ENCODE results near the gene ACP2.

The ACP2 gene

DNA sequence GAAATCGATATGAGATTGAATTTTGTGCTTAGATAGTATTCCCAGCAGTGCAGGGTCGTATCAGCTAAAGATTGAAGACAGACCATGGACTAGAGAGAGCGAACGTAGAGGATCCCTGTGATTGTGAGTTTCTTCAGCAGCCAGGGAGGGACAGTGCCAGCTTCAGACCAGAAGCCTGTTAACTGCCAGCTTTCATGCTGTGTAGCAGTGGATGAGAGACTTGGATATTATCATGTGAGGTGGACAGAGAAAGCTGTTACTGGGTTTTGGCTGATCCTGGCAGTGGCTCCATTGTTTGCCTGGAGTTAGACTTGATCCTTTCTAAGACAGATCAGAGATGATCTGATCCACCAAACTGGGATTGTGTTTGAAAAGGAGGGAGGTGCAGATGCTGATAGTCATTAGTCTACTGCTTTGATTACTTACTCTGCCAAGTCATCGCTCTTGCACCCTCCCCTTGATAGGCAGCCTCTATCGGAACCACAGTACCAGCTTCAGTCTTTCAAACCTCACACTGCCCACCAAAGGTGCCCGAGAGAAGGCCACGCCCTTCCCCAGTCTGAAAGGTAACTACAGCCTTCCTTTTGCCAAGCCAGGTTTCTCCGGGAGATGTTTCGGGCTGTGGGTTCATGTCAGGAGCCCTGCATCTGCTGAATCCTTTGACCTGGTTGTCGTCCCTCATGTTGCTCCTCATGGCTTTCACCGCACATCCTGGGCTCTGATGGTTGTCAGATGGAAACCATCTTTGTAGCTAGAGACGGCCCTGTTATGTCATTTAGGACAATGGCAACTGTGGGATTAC, 37.6 kb upstream of the ACP2 start:
- H3K4me3 ChIP-seq (replicated peaks; ENCODE audit: insufficient read depth, low read length) = no peak overlapping the region
- DNase-seq (ENCODE audit: low read depth in 1 of 2, low spot score in 1 of 2) = no peak
- TF ChIP-seq GABPA (IDR thresholded peaks at IDR 0.05; ENCODE audit: low read depth) = no peak
- TF ChIP-seq, protein P1, sequence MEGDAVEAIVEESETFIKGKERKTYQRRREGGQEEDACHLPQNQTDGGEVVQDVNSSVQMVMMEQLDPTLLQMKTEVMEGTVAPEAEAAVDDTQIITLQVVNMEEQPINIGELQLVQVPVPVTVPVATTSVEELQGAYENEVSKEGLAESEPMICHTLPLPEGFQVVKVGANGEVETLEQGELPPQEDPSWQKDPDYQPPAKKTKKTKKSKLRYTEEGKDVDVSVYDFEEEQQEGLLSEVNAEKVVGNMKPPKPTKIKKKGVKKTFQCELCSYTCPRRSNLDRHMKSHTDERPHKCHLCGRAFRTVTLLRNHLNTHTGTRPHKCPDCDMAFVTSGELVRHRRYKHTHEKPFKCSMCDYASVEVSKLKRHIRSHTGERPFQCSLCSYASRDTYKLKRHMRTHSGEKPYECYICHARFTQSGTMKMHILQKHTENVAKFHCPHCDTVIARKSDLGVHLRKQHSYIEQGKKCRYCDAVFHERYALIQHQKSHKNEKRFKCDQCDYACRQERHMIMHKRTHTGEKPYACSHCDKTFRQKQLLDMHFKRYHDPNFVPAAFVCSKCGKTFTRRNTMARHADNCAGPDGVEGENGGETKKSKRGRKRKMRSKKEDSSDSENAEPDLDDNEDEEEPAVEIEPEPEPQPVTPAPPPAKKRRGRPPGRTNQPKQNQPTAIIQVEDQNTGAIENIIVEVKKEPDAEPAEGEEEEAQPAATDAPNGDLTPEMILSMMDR (IDR thresholded peaks at IDR 0.05; ENCODE audit: insufficient read depth, low read length) = no peak
- no peak for TF ChIP-seq SPI1 (IDR thresholded peaks at IDR 0.05; ENCODE audit: borderline replicate concordance, low read depth)
- TF ChIP-seq POLR2AphosphoS5 (IDR thresholded peaks at IDR 0.05; ENCODE audit: low read depth) = no peak
- TF ChIP-seq, protein P2, sequence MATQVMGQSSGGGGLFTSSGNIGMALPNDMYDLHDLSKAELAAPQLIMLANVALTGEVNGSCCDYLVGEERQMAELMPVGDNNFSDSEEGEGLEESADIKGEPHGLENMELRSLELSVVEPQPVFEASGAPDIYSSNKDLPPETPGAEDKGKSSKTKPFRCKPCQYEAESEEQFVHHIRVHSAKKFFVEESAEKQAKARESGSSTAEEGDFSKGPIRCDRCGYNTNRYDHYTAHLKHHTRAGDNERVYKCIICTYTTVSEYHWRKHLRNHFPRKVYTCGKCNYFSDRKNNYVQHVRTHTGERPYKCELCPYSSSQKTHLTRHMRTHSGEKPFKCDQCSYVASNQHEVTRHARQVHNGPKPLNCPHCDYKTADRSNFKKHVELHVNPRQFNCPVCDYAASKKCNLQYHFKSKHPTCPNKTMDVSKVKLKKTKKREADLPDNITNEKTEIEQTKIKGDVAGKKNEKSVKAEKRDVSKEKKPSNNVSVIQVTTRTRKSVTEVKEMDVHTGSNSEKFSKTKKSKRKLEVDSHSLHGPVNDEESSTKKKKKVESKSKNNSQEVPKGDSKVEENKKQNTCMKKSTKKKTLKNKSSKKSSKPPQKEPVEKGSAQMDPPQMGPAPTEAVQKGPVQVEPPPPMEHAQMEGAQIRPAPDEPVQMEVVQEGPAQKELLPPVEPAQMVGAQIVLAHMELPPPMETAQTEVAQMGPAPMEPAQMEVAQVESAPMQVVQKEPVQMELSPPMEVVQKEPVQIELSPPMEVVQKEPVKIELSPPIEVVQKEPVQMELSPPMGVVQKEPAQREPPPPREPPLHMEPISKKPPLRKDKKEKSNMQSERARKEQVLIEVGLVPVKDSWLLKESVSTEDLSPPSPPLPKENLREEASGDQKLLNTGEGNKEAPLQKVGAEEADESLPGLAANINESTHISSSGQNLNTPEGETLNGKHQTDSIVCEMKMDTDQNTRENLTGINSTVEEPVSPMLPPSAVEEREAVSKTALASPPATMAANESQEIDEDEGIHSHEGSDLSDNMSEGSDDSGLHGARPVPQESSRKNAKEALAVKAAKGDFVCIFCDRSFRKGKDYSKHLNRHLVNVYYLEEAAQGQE (IDR thresholded peaks at IDR 0.05; ENCODE audit: insufficient replicate concordance, low read depth) = no peak
- no peak overlapping the region for H3K27ac ChIP-seq (replicated peaks)
- no peaks in the 10 kb centered on the region for H3K27me3 ChIP-seq (ENCODE audit: insufficient read depth, poor library complexity, severe bottlenecking)

DNA sequence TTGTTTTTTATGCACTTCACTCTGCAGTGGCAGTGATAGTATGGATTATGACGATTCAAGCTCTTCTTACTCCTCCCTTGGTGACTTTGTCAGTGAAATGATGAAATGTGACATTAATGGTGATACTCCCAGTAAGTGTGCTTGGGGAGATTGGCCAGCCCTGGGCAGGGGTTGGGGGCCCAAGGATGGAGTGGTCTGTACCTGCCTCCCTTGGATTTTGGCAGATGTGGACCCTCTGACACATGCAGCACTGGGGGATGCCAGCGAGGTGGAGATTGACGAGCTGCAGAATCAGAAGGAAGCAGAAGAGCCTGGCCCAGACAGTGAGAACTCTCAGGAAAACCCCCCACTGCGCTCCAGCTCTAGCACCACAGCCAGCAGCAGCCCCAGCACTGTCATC, 35.5 kb upstream of the ACP2 start:
- no peak overlapping the region for H3K4me3 ChIP-seq (replicated peaks; ENCODE audit: insufficient read depth, low read length)
- TF ChIP-seq, protein P2 (IDR thresholded peaks at IDR 0.05; ENCODE audit: insufficient replicate concordance, low read depth) = no peak
- TF ChIP-seq POLR2AphosphoS5 (IDR thresholded peaks at IDR 0.05; ENCODE audit: low read depth) = no peak
- H3K27me3 ChIP-seq (ENCODE audit: insufficient read depth, poor library complexity, severe bottlenecking) = no peaks in the 10 kb centered on the region
- no peak overlapping the region for H3K27ac ChIP-seq (replicated peaks)
- DNase-seq (ENCODE audit: low read depth in 1 of 2, low spot score in 1 of 2) = no peak

DNA sequence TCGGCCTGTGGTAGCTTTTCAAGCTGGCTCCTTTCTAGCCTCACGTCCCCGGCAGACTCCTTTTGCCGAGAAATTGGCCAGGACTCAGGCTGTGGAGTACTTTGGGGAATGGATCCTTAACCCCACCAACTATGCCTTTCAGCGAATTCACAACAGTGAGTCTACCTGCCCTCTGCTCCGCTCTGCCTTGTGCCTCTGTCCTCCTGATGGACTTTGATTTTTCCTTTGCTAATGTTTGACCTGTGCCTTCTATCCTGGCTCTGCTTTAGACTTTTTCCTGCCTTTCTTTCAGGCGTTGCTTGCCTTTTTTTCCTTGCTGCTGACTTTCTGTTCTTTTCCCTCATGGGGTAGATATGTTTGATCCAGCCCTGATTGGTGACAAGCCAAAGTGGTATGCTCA, 33.8 kb upstream of the ACP2 start:
- H3K27ac ChIP-seq (replicated peaks) = no peak overlapping the region
- TF ChIP-seq POLR2AphosphoS5 (IDR thresholded peaks at IDR 0.05; ENCODE audit: low read depth) (no peak), SPI1 (IDR thresholded peaks at IDR 0.05; ENCODE audit: borderline replicate concordance, low read depth) (no peak), GABPA (IDR thresholded peaks at IDR 0.05; ENCODE audit: low read depth) (no peak)
- TF ChIP-seq, protein P2 (IDR thresholded peaks at IDR 0.05; ENCODE audit: insufficient replicate concordance, low read depth) = no peak
- TF ChIP-seq, protein P1 (IDR thresholded peaks at IDR 0.05; ENCODE audit: insufficient read depth, low read length) = no peak
- no peak overlapping the region for H3K4me3 ChIP-seq (replicated peaks; ENCODE audit: insufficient read depth, low read length)

More for the DNA sequence above, 33.8 kb upstream of the ACP2 start:
- no peaks in the 10 kb centered on the region for H3K27me3 ChIP-seq (ENCODE audit: insufficient read depth, poor library complexity, severe bottlenecking)
- no peak for DNase-seq (ENCODE audit: low read depth in 1 of 2, low spot score in 1 of 2)
